Mesangial cell (primary cell): ENCODE data around the gene HOXD12. TPM values are rescaled to one million over a fixed set of nuclear protein-coding genes. Genes with fewer than 3 reads are reported as not detected.

Source experiments
- total RNA-seq: library from RNA; depleted of rRNA; stranded (reverse); fragments of >200 nt; gene quantifications from 2 replicates; pipeline ENCODE4 v1.2.3, GENCODE V29; 2015

Gene HOXD12
- total RNA-seq = not detected in 2 replicates

DNA sequence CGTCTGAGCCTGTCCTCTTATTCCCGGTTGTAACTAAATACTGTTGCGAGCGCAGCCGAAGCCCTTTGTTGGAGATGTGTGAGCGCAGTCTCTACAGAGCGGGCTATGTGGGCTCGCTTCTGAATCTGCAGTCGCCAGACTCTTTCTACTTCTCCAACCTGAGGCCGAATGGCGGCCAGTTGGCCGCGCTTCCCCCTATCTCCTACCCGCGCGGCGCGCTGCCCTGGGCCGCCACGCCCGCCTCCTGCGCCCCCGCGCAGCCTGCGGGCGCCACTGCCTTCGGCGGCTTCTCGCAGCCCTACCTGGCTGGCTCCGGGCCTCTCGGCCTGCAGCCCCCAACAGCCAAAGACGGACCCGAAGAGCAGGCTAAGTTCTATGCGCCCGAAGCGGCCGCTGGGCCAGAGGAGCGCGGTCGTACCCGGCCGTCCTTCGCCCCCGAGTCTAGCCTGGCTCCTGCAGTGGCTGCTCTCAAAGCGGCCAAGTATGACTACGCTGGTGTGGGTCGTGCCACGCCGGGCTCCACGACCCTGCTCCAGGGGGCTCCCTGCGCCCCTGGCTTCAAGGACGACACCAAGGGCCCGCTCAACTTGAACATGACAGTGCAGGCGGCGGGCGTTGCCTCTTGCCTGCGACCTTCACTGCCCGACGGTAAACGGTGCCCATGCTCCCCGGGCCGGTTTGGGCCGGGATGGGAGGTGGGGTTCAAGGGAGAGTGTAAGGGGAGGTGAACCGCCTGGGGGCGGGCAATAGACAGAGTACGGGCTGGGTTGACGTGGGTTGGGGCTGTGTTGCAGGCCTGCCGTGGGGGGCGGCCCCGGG is at the start of gene HOXD12:
TSS of gene HOXD12 (plus strand) at position 68 of the 819 bp plus-strand sequence. CDS start at position 75, 7 bp downstream.

DNA sequence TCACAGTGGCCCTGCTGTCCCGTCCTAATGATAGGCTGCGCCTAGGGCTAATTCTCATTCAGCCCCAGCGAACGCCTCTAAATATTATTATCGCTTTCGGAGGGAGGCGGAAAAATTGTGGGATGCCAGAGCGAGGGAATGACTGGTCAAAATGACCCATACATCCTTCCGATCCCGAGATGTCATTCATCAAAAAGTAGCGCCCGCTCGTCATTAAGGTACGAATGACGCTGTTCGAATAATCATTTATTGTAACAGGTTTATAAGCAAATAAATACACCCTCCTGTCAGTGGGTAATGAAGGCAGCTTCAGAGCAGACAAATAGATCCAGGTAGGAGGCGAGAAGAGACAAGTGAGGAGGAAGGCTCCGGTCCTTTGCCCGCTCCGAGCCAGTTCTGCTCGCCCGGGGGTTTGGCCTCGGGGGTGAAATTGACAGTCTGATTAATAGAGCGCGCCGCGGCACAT is 15.8 kb upstream of the HOXD12 start, which contains the start of gene EVX2:
TSS of gene EVX2 (minus strand) at position 167 of the 466 bp plus-strand sequence. CDS start 186 bp downstream, outside the sequence.

DNA sequence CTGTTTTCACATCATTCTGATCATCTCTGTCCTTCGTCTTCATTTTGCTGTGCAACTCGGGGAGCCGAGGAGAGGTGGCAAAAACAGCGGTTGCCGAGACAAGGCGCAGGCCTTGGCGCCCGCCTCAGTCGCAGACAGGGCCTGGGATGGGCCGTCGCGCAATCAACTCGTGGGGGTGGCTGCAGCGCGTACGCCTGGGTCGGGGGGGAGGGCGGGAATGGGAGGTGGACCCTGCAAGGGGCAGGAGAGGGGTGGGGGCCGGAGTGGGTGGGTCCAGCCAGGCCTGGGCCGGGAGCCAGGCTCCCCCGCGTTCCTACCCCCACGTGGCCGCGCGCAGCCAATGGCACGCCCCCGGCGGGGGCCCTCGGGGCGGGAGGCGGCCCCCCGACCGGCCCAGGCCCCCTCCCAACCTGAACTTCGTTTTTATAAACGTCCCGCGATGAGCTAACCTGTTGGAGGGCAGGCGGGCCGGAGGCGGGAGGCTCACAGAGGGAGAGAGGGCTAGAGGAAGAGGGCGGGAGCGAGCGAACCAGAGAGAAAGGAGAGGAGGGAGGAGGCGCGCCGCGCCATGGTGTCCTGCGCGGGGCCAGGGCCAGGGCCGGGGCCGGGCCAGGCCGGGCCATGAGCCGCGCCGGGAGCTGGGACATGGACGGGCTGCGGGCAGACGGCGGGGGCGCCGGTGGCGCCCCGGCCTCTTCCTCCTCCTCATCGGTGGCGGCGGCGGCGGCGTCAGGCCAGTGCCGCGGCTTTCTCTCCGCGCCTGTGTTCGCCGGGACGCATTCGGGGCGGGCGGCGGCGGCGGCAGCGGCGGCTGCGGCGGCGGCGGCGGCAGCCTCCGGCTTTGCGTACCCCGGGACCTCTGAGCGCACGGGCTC is 7.1 kb upstream of the HOXD12 start, which contains the start of gene HOXD13:
TSS of gene HOXD13 (plus strand) at position 452 of the 875 bp plus-strand sequence. CDS start at position 622, 170 bp downstream.

DNA sequence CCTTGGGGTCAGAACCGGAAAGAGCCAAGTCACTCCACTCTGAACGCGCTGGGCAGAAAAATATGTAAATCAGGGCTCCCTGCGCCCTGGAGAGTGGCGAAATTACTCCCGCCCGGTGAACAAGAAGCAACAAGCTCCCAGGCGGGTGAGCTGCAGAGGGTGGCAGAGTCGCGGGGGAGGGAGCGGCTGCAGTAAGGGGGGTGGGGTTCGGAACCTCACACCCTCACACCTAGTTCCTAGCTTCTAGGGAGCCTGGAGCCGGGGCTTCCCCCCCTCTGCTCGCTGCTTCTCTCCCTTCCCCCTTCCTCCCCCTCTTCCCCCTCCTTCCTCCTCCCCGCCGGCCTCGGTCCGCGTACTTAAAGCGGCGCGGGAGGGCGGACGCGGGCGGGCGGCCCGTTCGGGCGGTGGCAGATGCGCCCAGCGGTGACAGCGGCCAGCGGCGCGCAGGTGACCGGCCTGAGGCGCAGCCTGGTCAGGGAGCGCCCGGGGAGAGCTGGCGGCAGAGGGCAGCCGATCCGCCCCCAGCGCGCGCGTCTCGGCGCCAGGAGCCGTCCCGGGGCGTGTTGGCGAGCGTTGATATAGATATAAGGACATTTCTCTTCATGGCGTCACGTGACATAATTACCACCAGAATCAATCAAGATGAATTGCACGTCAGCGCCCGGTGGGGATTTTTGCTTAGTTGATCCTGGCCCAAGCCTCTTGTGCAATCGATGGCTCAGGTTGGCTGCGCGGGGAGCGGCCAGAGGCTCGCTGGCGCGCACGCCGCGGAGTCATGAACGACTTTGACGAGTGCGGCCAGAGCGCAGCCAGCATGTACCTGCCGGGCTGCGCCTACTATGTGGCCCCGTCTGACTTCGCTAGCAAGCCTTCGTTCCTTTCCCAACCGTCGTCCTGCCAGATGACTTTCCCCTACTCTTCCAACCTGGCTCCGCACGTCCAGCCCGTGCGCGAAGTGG is 7.3 kb downstream of the HOXD12 start, which contains the start of gene HOXD11:
TSS of gene HOXD11 (plus strand) at position 700 of the 959 bp plus-strand sequence. CDS start at position 776, 76 bp downstream.

GRCh38 chr2:176115883-176116813 is 16.6 kb downstream of the HOXD12 start, which contains the start of gene HOXD10:
TSS of gene HOXD10 (plus strand) at chr2:176116778. CDS start at chr2:176116834, 56 bp downstream.

DNA sequence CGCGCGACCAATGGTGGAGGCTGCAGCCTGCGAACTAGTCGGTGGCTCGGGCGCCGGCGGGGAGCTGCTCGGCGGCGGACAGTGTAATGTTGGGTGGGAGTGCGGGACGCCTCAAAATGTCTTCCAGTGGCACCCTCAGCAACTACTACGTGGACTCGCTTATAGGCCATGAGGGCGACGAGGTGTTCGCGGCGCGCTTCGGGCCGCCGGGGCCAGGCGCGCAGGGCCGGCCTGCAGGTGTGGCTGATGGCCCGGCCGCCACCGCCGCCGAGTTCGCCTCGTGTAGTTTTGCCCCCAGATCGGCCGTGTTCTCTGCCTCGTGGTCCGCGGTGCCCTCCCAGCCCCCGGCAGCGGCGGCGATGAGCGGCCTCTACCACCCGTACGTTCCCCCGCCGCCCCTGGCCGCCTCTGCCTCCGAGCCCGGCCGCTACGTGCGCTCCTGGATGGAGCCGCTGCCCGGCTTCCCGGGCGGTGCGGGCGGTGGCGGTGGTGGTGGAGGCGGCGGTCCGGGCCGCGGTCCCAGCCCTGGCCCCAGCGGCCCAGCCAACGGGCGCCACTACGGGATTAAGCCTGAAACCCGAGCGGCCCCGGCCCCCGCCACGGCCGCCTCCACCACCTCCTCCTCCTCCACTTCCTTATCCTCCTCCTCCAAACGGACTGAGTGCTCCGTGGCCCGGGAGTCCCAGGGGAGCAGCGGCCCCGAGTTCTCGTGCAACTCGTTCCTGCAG is 23.3 kb downstream of the HOXD12 start, which contains the start of gene HOXD9:
TSS of gene HOXD9 (plus strand) at position 37 of the 728 bp plus-strand sequence. CDS start at position 87, 50 bp downstream.

GRCh38 chr2:176128982-176129796 is 29.6 kb downstream of the HOXD12 start, which contains the start of gene HOXD8:
TSS of gene HOXD8 (plus strand) at chr2:176129705. CDS start at chr2:176130367, 662 bp downstream.

GRCh38 chr2:176151442-176152287 is 52.1 kb downstream of the HOXD12 start, which contains the start of gene HOXD4:
TSS of gene HOXD4 (plus strand) at chr2:176151550. CDS start at chr2:176151634, 84 bp downstream.

Other genes starting within 250 kb of the HOXD12 start
- 9.3 and 15.5 TPM in 2 replicates for gene LNPK, start 97.5 kb upstream of the HOXD12 start, total RNA-seq
- not detected in 2 replicates for gene EVX2, start 15.8 kb upstream of the HOXD12 start, total RNA-seq
- gene HOXD13, start 7.1 kb upstream of the HOXD12 start, total RNA-seq = not detected in 2 replicates
- gene HOXD11, start 7.5 kb downstream of the HOXD12 start, total RNA-seq = 19.2 and 24.7 TPM in 2 replicates
- gene HOXD10, start 17.0 kb downstream of the HOXD12 start, total RNA-seq = 9.8 and 25.0 TPM in 2 replicates
- gene HOXD9, start 22.9 kb downstream of the HOXD12 start, total RNA-seq = 5.7 and 11.4 TPM in 2 replicates
- 10.8 and 16.0 TPM in 2 replicates for gene HOXD8, start 29.9 kb downstream of the HOXD12 start, total RNA-seq
- 9.6 and 14.5 TPM in 2 replicates for gene HOXD4, start 51.8 kb downstream of the HOXD12 start, total RNA-seq
- gene HOXD3, start 57.5 kb downstream of the HOXD12 start, total RNA-seq = 2.6 and 8.9 TPM in 2 replicates
- 2.0 and 6.8 TPM in 2 replicates for gene HOXD1, start 88.9 kb downstream of the HOXD12 start, total RNA-seq
- 28.6 and 35.2 TPM in 2 replicates for gene MTX2, start 169.6 kb downstream of the HOXD12 start, total RNA-seq